ENCODE results near the gene SWSAP1.

DNA sequence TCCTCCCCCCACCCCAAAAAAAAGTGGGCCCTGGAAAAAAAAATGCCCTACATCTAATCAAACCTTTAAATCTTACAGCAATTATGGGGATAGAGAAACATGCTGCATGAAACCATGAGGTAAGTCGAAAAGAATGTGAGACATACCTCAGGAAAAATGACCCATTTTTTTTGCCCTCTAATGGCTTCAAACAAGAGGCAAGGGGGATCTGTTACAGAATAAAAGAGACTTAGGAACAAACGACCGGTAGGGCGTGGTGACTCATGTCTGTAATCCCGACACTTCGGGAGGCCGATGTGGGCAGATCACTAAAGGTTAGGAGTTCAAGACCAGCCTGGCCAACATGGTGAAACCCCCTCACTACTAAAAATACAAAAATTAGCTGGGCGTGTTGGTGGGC is 36.2 kb downstream of the SWSAP1 start:
- no peak for TF ChIP-seq POLR2A (IDR thresholded peaks at IDR 0.05)
- TF ChIP-seq, protein P1, sequence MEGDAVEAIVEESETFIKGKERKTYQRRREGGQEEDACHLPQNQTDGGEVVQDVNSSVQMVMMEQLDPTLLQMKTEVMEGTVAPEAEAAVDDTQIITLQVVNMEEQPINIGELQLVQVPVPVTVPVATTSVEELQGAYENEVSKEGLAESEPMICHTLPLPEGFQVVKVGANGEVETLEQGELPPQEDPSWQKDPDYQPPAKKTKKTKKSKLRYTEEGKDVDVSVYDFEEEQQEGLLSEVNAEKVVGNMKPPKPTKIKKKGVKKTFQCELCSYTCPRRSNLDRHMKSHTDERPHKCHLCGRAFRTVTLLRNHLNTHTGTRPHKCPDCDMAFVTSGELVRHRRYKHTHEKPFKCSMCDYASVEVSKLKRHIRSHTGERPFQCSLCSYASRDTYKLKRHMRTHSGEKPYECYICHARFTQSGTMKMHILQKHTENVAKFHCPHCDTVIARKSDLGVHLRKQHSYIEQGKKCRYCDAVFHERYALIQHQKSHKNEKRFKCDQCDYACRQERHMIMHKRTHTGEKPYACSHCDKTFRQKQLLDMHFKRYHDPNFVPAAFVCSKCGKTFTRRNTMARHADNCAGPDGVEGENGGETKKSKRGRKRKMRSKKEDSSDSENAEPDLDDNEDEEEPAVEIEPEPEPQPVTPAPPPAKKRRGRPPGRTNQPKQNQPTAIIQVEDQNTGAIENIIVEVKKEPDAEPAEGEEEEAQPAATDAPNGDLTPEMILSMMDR (IDR thresholded peaks at IDR 0.05) = no peak
